Measurements from ENCODE around the gene PTPRN.

DNA sequence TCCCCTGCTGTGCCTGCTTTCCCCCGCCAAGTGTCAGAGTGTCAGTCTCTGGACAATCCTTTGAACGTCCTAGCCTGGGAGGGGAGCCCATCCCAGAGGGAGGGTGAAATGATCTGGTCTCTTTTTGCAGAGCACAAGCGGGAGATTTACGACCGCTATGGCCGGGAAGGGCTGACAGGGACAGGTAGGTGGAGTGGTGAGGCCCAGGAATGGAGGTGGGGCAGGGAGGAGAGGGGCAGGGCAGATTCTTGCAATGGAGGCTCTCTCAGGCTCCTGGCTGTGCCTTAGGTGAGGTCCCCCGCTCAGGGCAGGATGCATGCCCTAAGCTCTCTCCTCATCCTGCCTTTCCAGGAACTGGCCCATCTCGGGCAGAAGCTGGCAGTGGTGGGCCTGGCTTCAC, 27.6 kb downstream of the PTPRN start:
- TF ChIP-seq, protein P1, sequence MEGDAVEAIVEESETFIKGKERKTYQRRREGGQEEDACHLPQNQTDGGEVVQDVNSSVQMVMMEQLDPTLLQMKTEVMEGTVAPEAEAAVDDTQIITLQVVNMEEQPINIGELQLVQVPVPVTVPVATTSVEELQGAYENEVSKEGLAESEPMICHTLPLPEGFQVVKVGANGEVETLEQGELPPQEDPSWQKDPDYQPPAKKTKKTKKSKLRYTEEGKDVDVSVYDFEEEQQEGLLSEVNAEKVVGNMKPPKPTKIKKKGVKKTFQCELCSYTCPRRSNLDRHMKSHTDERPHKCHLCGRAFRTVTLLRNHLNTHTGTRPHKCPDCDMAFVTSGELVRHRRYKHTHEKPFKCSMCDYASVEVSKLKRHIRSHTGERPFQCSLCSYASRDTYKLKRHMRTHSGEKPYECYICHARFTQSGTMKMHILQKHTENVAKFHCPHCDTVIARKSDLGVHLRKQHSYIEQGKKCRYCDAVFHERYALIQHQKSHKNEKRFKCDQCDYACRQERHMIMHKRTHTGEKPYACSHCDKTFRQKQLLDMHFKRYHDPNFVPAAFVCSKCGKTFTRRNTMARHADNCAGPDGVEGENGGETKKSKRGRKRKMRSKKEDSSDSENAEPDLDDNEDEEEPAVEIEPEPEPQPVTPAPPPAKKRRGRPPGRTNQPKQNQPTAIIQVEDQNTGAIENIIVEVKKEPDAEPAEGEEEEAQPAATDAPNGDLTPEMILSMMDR (IDR thresholded peaks at IDR 0.05) = no peak
- no peak for TF ChIP-seq EZH2phosphoT487 (IDR thresholded peaks at IDR 0.05)

Data from neural progenitor cell (in vitro differentiated cells).